GM19023 (cell line): Measurements from ENCODE around the gene ACSS1.

ENCODE experiments used
- ATAC-seq: cut with Tn5 transposase; IDR thresholded peaks from one replicate; pipeline ENCODE4 v1.9.1; 2021; ENCODE audit warnings: mild to moderate bottlenecking, moderate library complexity; ENCODE audit not compliant: unreplicated experiment

The ACSS1 gene

DNA sequence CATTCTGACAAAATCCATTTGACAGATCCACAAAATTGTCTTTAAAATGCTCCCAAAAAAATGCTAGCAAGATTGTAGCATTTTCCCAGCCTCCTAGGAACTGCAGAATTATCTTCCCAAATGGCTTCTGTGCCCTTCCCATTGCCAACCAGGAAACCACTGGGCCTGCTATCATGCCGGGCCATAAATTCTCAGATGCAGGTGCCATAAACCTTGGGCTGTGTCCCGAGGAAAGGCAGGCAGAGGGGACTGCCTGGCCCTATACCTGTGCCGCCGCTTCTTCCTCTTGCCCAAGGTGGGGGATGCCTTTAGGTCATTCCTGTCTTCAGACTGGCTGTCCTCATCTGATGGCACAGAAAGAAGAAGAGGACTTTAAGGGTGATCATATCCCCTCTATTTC lies 21.2 kb upstream of the ACSS1 start:
- ATAC-seq: no peak

DNA sequence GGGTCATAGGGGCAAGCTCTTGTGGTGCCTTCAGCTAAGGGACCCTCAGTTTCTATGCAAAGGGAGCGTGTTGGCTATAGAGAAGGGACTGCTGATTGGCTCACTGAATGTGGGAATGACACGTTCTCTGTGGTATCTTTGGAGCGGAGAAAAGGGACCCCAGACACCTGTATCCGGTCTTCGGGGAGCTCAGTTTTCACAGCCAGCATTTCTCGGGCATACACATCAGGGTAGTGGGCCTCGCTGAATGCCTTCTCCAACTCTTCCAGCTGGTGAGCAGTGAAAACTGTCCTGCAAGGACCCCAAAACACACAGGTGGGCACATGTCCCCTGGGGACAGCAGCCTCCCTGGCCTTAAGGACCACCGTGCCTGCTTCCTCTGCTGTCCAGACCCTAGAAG lies 20.7 kb upstream of the ACSS1 start:
- ATAC-seq: no peak

- no peak for ATAC-seq
Observed at GRCh38 chr20:25077610-25078169, 19.8 kb upstream of the ACSS1 start.

DNA sequence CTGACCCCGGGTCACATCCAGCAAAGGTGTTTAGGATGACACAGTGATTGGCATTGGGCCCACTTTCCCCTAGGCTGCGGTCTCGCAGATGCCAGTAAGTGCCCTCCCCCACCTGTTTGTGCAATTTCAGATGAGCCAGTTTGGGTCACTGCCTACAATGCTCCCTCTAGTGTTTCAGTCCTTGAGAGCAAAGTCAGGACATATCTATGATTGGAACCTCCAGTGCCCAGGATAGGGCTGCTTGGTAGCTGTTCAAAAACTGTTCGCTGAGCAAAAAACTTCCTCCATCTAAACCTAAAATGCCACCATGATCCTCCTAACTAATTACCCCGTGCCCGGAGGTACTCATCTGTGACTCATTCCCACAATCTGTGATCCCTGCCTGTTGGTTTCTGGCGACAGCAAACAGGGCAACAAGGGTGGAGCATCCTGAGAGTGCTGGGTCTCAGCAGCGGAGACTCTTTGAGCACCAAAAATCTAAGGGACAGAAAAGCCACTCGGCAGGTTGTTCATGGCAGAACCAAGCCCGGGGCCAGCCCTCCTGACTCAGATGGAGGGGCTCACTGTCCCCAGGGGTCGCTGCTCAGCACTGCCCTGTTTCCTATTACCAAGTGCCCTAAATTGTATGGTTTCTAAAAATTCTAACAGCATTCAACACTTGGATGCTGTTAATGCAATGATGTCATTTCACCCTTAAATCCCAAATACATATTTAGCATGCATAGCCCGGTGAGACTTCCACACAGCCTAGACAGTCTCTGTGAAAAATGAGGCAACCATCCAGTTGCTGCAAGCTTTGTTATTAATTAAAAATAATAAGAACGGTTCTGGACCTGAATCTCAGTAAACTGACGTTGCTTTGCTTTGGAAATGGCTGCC lies 19.0 kb upstream of the ACSS1 start:
- ATAC-seq: no peak

GRCh38 chr20:25076201-25076600 lies 18.3 kb upstream of the ACSS1 start:
- no peak for ATAC-seq

DNA sequence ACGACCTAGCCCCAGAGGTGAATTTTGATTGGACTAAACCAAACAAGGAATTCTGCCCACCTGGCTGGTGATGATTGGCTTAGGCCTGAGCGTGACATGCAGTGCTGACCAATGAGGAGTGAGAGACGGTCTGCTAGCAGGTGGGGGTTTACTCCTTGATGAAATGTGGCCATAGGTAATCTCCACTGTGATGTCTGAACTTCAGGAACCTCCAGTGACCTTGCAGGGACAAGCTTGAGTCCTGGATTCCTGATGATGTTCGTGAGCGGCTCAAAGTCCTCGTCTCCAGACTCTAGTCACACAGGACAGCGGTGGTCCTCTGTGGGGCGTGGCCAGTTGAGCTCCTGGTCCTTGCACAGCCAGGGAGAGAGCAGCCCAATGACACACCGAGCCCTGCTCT lies 15.6 kb upstream of the ACSS1 start:
- no peak for ATAC-seq

- ATAC-seq: no peak
Observed at GRCh38 chr20:25072226-25072811, 14.4 kb upstream of the ACSS1 start.

GRCh38 chr20:25071734-25072133 lies 13.8 kb upstream of the ACSS1 start:
- no peak for ATAC-seq

GRCh38 chr20:25070821-25071473 lies 13.0 kb upstream of the ACSS1 start:
- ATAC-seq: no peak

- no peak for ATAC-seq
Observed at GRCh38 chr20:25067102-25067987, 9.4 kb upstream of the ACSS1 start.

DNA sequence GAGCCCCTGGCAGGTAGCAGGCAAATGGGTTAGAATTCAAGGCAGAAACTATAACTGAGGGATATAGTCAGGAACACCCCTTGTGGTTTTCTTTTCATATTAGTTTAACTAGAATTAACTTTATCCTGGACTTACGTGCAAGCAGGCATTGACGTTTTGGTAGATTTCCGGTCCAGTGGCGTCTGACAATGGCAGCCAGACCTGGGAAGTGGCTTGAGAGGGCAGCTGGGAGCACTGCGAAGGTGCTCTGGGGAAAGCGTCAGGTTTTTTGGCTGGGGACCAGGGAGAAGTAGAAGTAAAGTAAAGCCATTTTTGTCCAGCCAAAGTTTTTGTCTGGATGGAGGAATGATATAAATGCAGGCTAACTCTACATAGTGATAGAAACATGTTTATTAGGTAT lies 8.4 kb upstream of the ACSS1 start:
- no peak for ATAC-seq

GRCh38 chr20:25065625-25066338 lies 7.8 kb upstream of the ACSS1 start:
- no peak for ATAC-seq

DNA sequence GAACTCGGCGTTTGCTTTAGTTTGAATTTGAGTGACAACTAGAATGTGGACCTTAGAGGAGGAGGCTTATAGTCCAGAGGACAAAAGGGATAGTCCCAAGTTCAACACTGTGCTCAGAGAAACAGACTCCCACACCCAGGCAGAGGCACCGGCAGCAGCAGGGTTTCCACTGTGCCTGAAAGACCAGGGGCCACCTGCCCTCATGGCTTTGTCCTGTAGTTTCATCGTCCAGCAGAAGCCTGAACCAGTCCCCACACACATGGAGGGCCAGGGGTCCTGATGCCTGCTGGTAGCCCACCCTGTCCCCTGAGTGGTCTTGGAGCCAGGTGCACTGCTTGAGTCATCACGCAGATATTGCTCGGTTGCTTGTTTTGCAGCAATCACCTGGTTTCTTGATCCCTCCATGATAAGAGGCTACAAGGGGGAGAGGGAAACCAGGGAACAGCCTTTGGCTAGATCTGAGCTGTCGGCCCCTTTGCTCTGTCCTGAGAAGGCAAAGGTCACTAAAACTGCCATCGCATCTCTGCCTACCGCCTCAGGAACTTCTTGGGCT lies 7.2 kb upstream of the ACSS1 start:
- ATAC-seq: no peak

GRCh38 chr20:25064561-25065071 lies 6.7 kb upstream of the ACSS1 start:
- no peak for ATAC-seq

DNA sequence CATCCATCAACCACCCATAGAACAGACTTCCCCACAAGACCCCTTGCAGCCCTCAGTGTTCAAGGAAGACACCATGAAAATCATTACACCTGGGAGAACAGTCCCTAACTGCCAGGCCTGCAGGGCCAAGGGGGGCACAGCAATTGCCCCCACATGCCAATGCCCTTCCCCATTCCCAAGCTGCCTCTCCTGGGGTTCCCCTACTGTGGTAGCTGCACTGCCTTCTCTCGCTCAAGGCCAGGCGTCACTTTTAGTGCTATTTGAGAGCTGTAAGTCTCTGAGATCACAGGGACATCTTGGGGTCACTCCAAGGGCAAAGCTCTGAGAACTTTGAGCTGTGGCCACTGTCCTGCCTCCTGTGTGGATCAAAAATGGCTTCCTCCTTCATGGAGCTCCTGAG lies 6.0 kb upstream of the ACSS1 start:
- ATAC-seq: no peak

DNA sequence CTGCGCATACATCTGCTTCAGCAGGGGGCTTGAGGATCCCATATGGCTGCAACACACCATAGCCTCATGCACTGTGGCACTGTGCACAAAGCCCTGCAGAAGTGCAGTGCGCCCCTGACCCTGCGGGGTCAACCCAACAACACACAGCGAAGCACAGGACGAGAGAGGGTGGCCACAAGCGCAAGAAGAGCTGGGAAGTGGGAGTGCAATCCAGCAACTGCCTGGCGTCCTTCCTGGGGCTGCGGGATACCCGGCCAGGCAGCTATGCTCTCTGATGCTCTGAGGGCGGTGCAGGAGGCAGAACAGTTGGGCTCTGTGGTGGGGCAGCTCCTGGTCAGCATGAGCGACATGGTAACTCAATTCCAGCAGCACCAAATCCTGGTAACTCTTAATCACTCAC lies 5.6 kb upstream of the ACSS1 start:
- ATAC-seq: no peak

DNA sequence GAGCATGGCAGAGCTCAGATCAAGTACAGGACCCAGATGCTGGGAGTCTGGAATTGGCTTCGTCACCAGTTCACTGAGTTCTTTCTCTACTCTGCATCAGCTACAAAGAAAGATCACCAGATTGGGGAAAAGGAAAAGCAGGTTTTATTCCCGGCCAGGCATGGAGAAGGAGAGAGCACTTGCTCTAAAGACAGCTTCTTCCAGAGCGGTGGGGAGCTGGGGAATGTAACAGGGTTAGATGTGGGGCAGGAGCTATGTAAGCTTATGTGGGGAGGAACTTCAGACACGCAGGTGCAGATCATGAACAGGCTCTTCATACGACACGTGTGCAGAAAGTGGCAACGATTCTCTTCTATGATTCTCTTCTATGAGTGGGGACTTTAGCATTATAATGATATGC lies 4.9 kb upstream of the ACSS1 start:
- no peak for ATAC-seq

GRCh38 chr20:25061821-25062530 lies 4.0 kb upstream of the ACSS1 start:
- no peak for ATAC-seq
